ENCODE results near the gene TPCN2. TPM values are rescaled to one million over a fixed set of nuclear protein-coding genes. Genes with fewer than 3 reads are reported as not detected.

Gene TPCN2
- total RNA-seq, 2 donors from 2014 or later, result 14.5 to 21.1 TPM

DNA sequence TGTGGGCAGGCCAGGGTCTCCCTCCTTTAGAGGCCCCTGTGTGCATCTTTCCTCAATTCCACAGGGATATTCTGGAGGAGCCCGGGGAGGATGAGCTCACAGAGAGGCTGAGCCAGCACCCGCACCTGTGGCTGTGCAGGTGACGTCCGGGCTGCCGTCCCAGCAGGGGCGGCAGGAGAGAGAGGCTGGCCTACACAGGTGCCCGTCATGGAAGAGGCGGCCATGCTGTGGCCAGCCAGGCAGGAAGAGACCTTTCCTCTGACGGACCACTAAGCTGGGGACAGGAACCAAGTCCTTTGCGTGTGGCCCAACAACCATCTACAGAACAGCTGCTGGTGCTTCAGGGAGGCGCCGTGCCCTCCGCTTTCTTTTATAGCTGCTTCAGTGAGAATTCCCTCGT is 39.1 kb downstream of the TPCN2 start:
- Histone ChIP-seq H3K27ac (no peak overlapping the region), H3K4me1 (no peaks in the 10 kb centered on the region), H3K9me3 (no peaks in the 10 kb centered on the region), H3K9ac (ENCODE audit: low read depth in 2 of 2, low read length in 2 of 2) (no peak overlapping the region), H3K36me3 (no peaks in the 10 kb centered on the region), H3K27me3 (no peaks in the 10 kb centered on the region), H3K4me3 (no peak overlapping the region)
- TF ChIP-seq, protein P1, sequence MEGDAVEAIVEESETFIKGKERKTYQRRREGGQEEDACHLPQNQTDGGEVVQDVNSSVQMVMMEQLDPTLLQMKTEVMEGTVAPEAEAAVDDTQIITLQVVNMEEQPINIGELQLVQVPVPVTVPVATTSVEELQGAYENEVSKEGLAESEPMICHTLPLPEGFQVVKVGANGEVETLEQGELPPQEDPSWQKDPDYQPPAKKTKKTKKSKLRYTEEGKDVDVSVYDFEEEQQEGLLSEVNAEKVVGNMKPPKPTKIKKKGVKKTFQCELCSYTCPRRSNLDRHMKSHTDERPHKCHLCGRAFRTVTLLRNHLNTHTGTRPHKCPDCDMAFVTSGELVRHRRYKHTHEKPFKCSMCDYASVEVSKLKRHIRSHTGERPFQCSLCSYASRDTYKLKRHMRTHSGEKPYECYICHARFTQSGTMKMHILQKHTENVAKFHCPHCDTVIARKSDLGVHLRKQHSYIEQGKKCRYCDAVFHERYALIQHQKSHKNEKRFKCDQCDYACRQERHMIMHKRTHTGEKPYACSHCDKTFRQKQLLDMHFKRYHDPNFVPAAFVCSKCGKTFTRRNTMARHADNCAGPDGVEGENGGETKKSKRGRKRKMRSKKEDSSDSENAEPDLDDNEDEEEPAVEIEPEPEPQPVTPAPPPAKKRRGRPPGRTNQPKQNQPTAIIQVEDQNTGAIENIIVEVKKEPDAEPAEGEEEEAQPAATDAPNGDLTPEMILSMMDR (IDR thresholded peaks at IDR 0.05), result no peak
- no peak for DNase-seq
- intact Hi-C loops (cut with DNase I), result no loop called here

DNA sequence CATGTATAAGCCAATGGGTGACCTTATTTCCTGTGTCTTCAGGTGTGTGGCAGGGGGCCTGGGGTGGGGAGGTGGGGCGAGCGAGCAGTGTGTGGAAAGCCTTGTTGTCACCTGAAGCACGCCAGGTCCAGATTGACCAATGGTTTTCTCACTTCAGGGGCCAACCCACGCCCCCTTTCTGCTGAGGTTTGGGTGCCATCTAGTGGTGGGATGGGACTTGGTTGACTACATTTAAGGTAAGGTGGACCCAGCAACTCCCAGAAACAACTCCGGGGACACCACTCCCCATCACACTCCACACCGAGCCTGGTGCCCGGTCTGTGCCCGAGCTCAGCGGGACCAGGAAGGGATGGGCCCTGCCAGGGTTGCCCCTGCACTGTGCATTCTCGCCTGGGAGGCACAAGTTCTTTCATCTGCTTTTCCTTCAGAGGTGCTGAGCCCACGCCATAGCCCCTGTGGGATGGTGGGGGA is 40.0 kb downstream of the TPCN2 start:
- Histone ChIP-seq H3K36me3 (no peaks in the 10 kb centered on the region), H3K27me3 (no peaks in the 10 kb centered on the region), H3K4me1 (no peaks in the 10 kb centered on the region), H3K9me3 (no peaks in the 10 kb centered on the region), H3K27ac (no peak overlapping the region), H3K4me3 (no peak overlapping the region), H3K9ac (ENCODE audit: low read depth in 2 of 2, low read length in 2 of 2) (no peak overlapping the region)
- peak; percentile 80 for DNase-seq
- TF ChIP-seq, protein P1 (IDR thresholded peaks at IDR 0.05), result peak; percentile 41
- intact Hi-C loops (cut with DNase I), result no loop called here

DNA sequence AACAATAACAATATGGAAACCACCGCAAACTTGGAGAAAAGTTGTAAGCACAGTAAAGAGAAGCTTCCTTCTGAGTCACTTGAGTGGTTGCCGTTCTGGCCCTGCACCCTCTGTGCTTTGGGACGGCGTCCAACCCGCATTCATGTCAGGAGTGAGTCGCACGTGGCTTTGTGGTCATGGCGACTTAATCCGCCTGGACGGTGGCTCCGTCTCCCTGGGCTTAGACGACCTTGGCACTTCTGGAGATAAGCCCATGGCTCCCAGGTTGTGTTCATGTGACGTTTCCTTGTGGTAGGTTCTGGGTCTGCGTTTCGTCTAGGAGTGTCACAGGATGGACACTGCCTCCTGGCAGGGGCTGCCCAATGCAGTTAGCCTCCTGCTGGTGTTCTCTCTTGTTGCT is 40.5 kb downstream of the TPCN2 start:
- no peak overlapping the region for H3K4me3 ChIP-seq
- no peaks in the 10 kb centered on the region for H3K9me3 ChIP-seq
- H3K9ac ChIP-seq (ENCODE audit: low read depth in 2 of 2, low read length in 2 of 2), result no peak overlapping the region
- H3K36me3 ChIP-seq, result no peaks in the 10 kb centered on the region
- H3K27ac ChIP-seq, result no peak overlapping the region
- TF ChIP-seq, protein P1 (IDR thresholded peaks at IDR 0.05), result no peak
- no peaks in the 10 kb centered on the region for H3K27me3 ChIP-seq
- no peaks in the 10 kb centered on the region for H3K4me1 ChIP-seq
- intact Hi-C loops (cut with DNase I), result no loop called here
- DNase-seq, result no peak

DNA sequence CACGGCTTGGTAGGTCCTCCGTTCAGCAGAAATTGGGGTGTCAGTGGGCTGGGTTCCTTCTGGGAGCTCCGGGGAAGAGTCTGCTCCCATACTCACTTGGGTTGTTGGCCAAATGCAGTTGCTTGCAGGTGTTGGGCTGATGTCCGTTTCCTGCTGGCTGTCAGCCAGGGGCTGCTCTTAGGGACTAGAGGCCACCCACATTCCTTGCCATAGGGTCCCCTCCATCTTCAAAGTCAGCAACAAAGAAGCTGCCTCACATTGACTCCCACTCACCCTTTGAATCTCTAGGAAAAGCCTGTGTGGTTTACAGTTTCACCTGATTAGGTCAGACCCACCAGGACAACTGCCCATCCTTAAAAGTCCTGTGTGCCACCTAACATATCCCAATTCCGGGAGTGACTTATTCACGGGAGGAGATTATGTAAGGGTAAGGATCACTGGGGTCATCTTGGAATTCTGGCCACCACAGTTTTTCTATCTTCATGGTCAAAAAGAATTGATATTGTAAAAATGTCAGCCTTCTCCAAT is 43.0 kb downstream of the TPCN2 start:
- Histone ChIP-seq H3K4me3 (no peak overlapping the region), H3K36me3 (no peaks in the 10 kb centered on the region), H3K9ac (ENCODE audit: low read depth in 2 of 2, low read length in 2 of 2) (no peak overlapping the region), H3K9me3 (no peaks in the 10 kb centered on the region), H3K4me1 (no peaks in the 10 kb centered on the region), H3K27ac (no peak overlapping the region), H3K27me3 (no peaks in the 10 kb centered on the region)
- TF ChIP-seq, protein P1 (IDR thresholded peaks at IDR 0.05), result no peak
- intact Hi-C loops (cut with DNase I), result no loop called here
- DNase-seq, result no peak

DNA sequence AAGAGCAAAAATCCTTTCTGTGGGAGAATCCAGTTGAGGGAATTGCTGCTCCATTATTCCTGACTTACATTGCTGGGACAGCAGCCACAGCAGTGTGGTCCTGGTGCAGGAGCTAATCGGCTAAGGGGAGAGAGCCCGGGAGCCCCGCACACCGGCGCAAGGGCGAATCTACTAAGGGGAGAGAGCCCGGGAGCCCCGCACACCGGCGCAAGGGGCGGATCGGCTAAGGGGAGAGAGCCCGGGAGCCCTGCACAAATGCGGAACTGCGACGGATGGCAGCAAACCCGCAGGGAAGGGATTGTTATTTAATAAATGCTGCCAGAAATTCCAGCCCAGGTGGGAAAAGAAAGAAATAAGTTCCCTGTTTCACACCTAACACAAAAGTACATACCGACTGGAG is 43.5 kb downstream of the TPCN2 start:
- no peaks in the 10 kb centered on the region for H3K9me3 ChIP-seq
- no peak overlapping the region for H3K4me3 ChIP-seq
- H3K36me3 ChIP-seq, result no peaks in the 10 kb centered on the region
- H3K9ac ChIP-seq (ENCODE audit: low read depth in 2 of 2, low read length in 2 of 2), result no peak overlapping the region
- H3K4me1 ChIP-seq, result no peaks in the 10 kb centered on the region
- no peak overlapping the region for H3K27ac ChIP-seq
- no peaks in the 10 kb centered on the region for H3K27me3 ChIP-seq
- intact Hi-C loops (cut with DNase I), result no loop called here
- DNase-seq, result no peak
- TF ChIP-seq, protein P1 (IDR thresholded peaks at IDR 0.05), result no peak

Data from colonic mucosa (tissue), 4 donors.